H9 (cell line): Measurements from ENCODE around the gene DLK1. TPM values are rescaled to one million over a fixed set of nuclear protein-coding genes. Genes with fewer than 3 reads are reported as not detected.

ENCODE experiments used
- DNase-seq: peaks from one replicate; pipeline ENCODE4 v3.0.0-alpha.2; 2017
- H2AFZ ChIP-seq: one replicate; pipeline ENCODE4 v1.6.1; 2013; ENCODE audit warnings: mild to moderate bottlenecking, low read length, control low read depth, moderate library complexity
- H2AK5ac ChIP-seq: 2 replicates; pipeline ENCODE4 v1.6.1; 2013; ENCODE audit warnings: low read length, control low read depth, mixed read lengths; ENCODE audit not compliant: insufficient read length
- H2BK120ac ChIP-seq: one replicate; pipeline ENCODE4 v1.6.1; 2013; ENCODE audit warnings: low read depth, mild to moderate bottlenecking, low read length, control low read depth, inconsistent platforms; ENCODE audit not compliant: poor library complexity, severe bottlenecking
- H2BK12ac ChIP-seq: 2 replicates; pipeline ENCODE4 v1.6.1; 2013; ENCODE audit warnings: low read length, control low read depth, mixed read lengths, low read depth; ENCODE audit not compliant: insufficient read length
- H2BK15ac ChIP-seq: 2 replicates; pipeline ENCODE4 v1.6.1; 2013; ENCODE audit warnings: low read depth, low read length, control low read depth
- H2BK20ac ChIP-seq: one replicate; pipeline ENCODE4 v1.6.1; 2013; ENCODE audit warnings: low read depth, mild to moderate bottlenecking, low read length, control low read depth, inconsistent platforms; ENCODE audit not compliant: poor library complexity, severe bottlenecking
- H2BK5ac ChIP-seq: 2 replicates; pipeline ENCODE4 v1.6.1; 2013; ENCODE audit warnings: low read length, control low read depth, mixed read lengths; ENCODE audit not compliant: insufficient read length
- H3K14ac ChIP-seq: 2 replicates; pipeline ENCODE4 v1.6.1; 2013; ENCODE audit warnings: low read length, control low read depth; ENCODE audit not compliant: insufficient read depth
- H3K18ac ChIP-seq: 2 replicates; pipeline ENCODE4 v1.6.1; 2013; ENCODE audit warnings: low read depth, mild to moderate bottlenecking, mixed read lengths, low read length, control low read depth; ENCODE audit not compliant: insufficient read length
- H3K23ac ChIP-seq: 2 replicates; pipeline ENCODE4 v1.6.1; 2013; ENCODE audit warnings: low read length, control low read depth, mixed read lengths, low read depth; ENCODE audit not compliant: insufficient read length
- H3K23me2 ChIP-seq: 2 replicates; pipeline ENCODE4 v1.6.1; 2013; ENCODE audit warnings: low read depth, mild to moderate bottlenecking, mixed read lengths, low read length, control low read depth; ENCODE audit not compliant: insufficient read length, poor library complexity, severe bottlenecking
- H3K27ac ChIP-seq: 2 replicates; pipeline ENCODE4 v1.5.1; 2013; ENCODE audit warnings: low read length, control low read depth, mixed read lengths, low read depth; ENCODE audit not compliant: insufficient read length
- H3K27me3 ChIP-seq: 2 replicates; pipeline ENCODE4 v1.6.1; 2013; ENCODE audit warnings: low read length, control low read depth, inconsistent platforms; ENCODE audit not compliant: insufficient read depth
- H3K4ac ChIP-seq: 2 replicates; pipeline ENCODE4 v1.6.1; 2013; ENCODE audit warnings: low read depth, mild to moderate bottlenecking, control low read depth, inconsistent platforms, low read length, moderate library complexity
- H3K4me1 ChIP-seq: 2 replicates; pipeline ENCODE4 v1.6.1; 2013; ENCODE audit warnings: low read length, control low read depth, inconsistent platforms; ENCODE audit not compliant: insufficient read depth
- H3K4me2 ChIP-seq: 2 replicates; pipeline ENCODE4 v1.6.1; 2013; ENCODE audit warnings: low read length, control low read depth, mixed read lengths; ENCODE audit not compliant: insufficient read length, insufficient read depth
- H3K56ac ChIP-seq: 2 replicates; pipeline ENCODE4 v1.6.1; 2013; ENCODE audit warnings: low read depth, mild to moderate bottlenecking, mixed read lengths, low read length, control low read depth; ENCODE audit not compliant: insufficient read length
- H3K79me1 ChIP-seq: 2 replicates; pipeline ENCODE4 v1.6.1; 2013; ENCODE audit warnings: low read depth, mild to moderate bottlenecking, moderate library complexity, low read length, control low read depth, inconsistent platforms; ENCODE audit not compliant: insufficient read depth, poor library complexity, severe bottlenecking
- H3K79me2 ChIP-seq: 2 replicates; pipeline ENCODE4 v1.6.1; 2013; ENCODE audit warnings: low read length, control low read depth, inconsistent platforms; ENCODE audit not compliant: insufficient read depth
- H3K9ac ChIP-seq: 2 replicates; pipeline ENCODE4 v1.6.1; 2013; ENCODE audit warnings: low read length, control low read depth, mixed read lengths; ENCODE audit not compliant: insufficient read length; ENCODE audit errors: extremely low read depth
- H3K9me3 ChIP-seq: one replicate; pipeline ENCODE4 v1.6.1; 2013; ENCODE audit warnings: low read depth, low read length, inconsistent platforms; ENCODE audit not compliant: control insufficient read depth
- H3T11ph ChIP-seq: one replicate; pipeline ENCODE4 v1.6.1; 2013; ENCODE audit warnings: mild to moderate bottlenecking, low read length, control low read depth, inconsistent platforms
- H4K20me1 ChIP-seq: one replicate; pipeline ENCODE4 v1.6.1; 2013; ENCODE audit not compliant: control insufficient read depth, insufficient read length, insufficient read depth
- H4K5ac ChIP-seq: 2 replicates; pipeline ENCODE4 v1.6.1; 2013; ENCODE audit warnings: low read depth, mild to moderate bottlenecking, mixed read lengths, low read length, control low read depth; ENCODE audit not compliant: insufficient read length
- H4K8ac ChIP-seq: replicated peaks from 2 replicates; pipeline ENCODE4 v1.6.1; 2013; ENCODE audit warnings: low read length, control low read depth, mixed read lengths, low read depth; ENCODE audit not compliant: insufficient read length
- H4K91ac ChIP-seq: 2 replicates; pipeline ENCODE4 v1.6.1; 2013; ENCODE audit warnings: low read depth, mild to moderate bottlenecking, moderate library complexity, mixed read lengths, low read length, control low read depth; ENCODE audit not compliant: insufficient read length
- H3K27ac Mint-ChIP-seq, 3 experiments: 2 replicates in 2 of 3; 3 replicates in 1 of 3; pipeline ENCODE4 v1.8.0; 2020 to 2021; ENCODE audit warnings: mixed read lengths in 3 of 3, mild to moderate bottlenecking in 1 of 3, moderate library complexity in 1 of 3
- H3K27me3 Mint-ChIP-seq: 2 replicates; pipeline ENCODE4 v1.8.0; 2021; ENCODE audit warnings: low read depth, mild to moderate bottlenecking, moderate library complexity, mixed read lengths
- H3K36me3 Mint-ChIP-seq, 3 experiments: 2 replicates in 2 of 3; 3 replicates in 1 of 3; pipeline ENCODE4 v1.8.0; 2020 to 2021; ENCODE audit warnings: low read depth in 3 of 3, mixed read lengths in 3 of 3; ENCODE audit not compliant: insufficient read depth in 1 of 3
- H3K4me1 Mint-ChIP-seq, 2 experiments: 2 replicates each; pipeline ENCODE4 v1.8.0; 2020; ENCODE audit warnings: mixed read lengths in 2 of 2
- H3K4me3 Mint-ChIP-seq, 2 experiments: 2 replicates in 1 of 2; 3 replicates in 1 of 2; pipeline ENCODE4 v1.8.0; 2020 to 2021; ENCODE audit warnings: mild to moderate bottlenecking in 2 of 2, mixed read lengths in 2 of 2, moderate library complexity in 1 of 2
- H3K9me3 Mint-ChIP-seq, 2 experiments: 2 replicates in 1 of 2; 3 replicates in 1 of 2; pipeline ENCODE4 v1.8.0; 2020; ENCODE audit warnings: mild to moderate bottlenecking in 2 of 2, mixed read lengths in 2 of 2, moderate library complexity in 1 of 2
- CTCF ChIP-seq: fragments of 200-600 bp; sonication (generic); conservative IDR thresholded peaks from 3 replicates; pipeline ENCODE4 v1.8.0; 2021; ENCODE audit warnings: antibody characterized with exemption, mild to moderate bottlenecking
- WGBS: extraction: QIAGEN DNeasy Blood & Tissue Kit; methylation state at CpG from one replicate; pipeline ENCODE4 v1.1.7; 2013; ENCODE audit warnings: missing lambda C conversion rate, low lambda C conversion rate, mixed read lengths; ENCODE audit not compliant: insufficient read length; ENCODE audit errors: extremely low coverage; 5-methylcytosine and 5-hydroxymethylcytosine counted together
- total RNA-seq: library from RNA; stranded (reverse); gene quantifications from 2 replicates; pipeline ENCODE4 v1.2.1, GENCODE V29; 2021

Gene DLK1
- total RNA-seq, 1 experiment from 2014 or later, result 2.8 TPM

- no peak overlapping the region for H3K27ac ChIP-seq
These were observed 48.2 kb upstream of the DLK1 start for GRCh38 chr14:100678469-100678828.

More at GRCh38 chr14:100678469-100678828, 48.2 kb upstream of the DLK1 start:
- H3K18ac ChIP-seq, result no peak overlapping the region
- Mint-ChIP-seq H3K27ac (no peak overlapping the region), H3K9me3 (peaks cover 0 to 9% of the 10 kb centered on the region in 2 experiments; a peak in 3 of 5 replicates), H3K27me3 (peaks cover 14% of the 10 kb centered on the region), H3K4me1 (peaks cover 13 to 23% of the 10 kb centered on the region in 2 experiments), H3K4me3 (no peak overlapping the region), H3K36me3 (peaks cover 0 to 5% (median 4%) of the 10 kb centered on the region in 3 experiments; a peak in 3 of 7 replicates)
- H2AK5ac ChIP-seq, result no peak overlapping the region
- no peak overlapping the region for H2BK120ac ChIP-seq
- no peak overlapping the region for H2BK20ac ChIP-seq
- H2BK5ac ChIP-seq, result no peak overlapping the region
- H3K27me3 ChIP-seq, result no peaks in the 10 kb centered on the region; the same call in 1 of the 2 replicates
- WGBS, result no CpG with 5 or more reads among the region's 7 CpGs
- H3K23me2 ChIP-seq, result no peaks in the 10 kb centered on the region
- H3K56ac ChIP-seq, result no peak overlapping the region
- no peak overlapping the region for H3K4me2 ChIP-seq
- no peak overlapping the region for H3K23ac ChIP-seq
- no peak overlapping the region for H4K91ac ChIP-seq
- no peaks in the 10 kb centered on the region for H3K79me2 ChIP-seq
- no peak overlapping the region for H2AFZ ChIP-seq
- H3K14ac ChIP-seq, result no peak overlapping the region; the same call in 1 of the 2 replicates
- H4K8ac ChIP-seq, result no peak overlapping the region
- H3K79me1 ChIP-seq, result no peaks in the 10 kb centered on the region
- no peak overlapping the region for H2BK12ac ChIP-seq
- H3K9me3 ChIP-seq, result no peaks in the 10 kb centered on the region
- H2BK15ac ChIP-seq, result no peak overlapping the region
- no peak overlapping the region for H3K4ac ChIP-seq
- H3T11ph ChIP-seq, result no peak overlapping the region
- H4K5ac ChIP-seq, result no peak overlapping the region
- H3K9ac ChIP-seq, result no peak overlapping the region
- TF ChIP-seq CTCF, result no peak
- H4K20me1 ChIP-seq, result no peaks in the 10 kb centered on the region
- no peak for DNase-seq
- H3K4me1 ChIP-seq, result no peaks in the 10 kb centered on the region
